ENCODE results near the gene CAMK2A. TPM values are rescaled to one million over a fixed set of nuclear protein-coding genes. Genes with fewer than 3 reads are reported as not detected.

The CAMK2A gene
- total RNA-seq, 1 donor from 2014 or later: not detected

DNA sequence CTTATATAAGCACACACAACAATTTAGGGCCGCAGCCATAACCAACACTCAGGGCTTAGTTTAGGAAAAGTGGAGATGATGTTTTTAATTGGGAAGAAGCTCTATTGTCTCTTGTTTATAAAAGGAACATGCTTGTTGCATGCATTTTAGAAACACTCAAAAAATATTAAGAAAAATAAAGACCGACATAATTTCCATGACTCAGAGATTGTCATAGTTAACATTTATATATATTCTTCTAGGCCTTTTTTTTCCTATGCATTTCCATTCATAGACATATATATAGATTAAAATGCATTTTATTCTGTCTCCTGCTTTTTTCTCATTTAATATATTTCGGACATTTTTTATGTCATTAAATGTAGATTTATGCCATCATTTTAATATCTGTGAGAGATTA, 26.7 kb upstream of the CAMK2A start:
- no peak overlapping the region for H3K4me3 Mint-ChIP-seq (ENCODE audit: unreplicated experiment)
- peaks cover 55% of the 10 kb centered on the region for H3K4me1 Mint-ChIP-seq (ENCODE audit: low read depth)
- TF ChIP-seq, protein P1, sequence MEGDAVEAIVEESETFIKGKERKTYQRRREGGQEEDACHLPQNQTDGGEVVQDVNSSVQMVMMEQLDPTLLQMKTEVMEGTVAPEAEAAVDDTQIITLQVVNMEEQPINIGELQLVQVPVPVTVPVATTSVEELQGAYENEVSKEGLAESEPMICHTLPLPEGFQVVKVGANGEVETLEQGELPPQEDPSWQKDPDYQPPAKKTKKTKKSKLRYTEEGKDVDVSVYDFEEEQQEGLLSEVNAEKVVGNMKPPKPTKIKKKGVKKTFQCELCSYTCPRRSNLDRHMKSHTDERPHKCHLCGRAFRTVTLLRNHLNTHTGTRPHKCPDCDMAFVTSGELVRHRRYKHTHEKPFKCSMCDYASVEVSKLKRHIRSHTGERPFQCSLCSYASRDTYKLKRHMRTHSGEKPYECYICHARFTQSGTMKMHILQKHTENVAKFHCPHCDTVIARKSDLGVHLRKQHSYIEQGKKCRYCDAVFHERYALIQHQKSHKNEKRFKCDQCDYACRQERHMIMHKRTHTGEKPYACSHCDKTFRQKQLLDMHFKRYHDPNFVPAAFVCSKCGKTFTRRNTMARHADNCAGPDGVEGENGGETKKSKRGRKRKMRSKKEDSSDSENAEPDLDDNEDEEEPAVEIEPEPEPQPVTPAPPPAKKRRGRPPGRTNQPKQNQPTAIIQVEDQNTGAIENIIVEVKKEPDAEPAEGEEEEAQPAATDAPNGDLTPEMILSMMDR (IDR thresholded peaks at IDR 0.05): no peak
- no peak for DNase-seq (ENCODE audit: low spot score)
- H3K27ac Mint-ChIP-seq (ENCODE audit: unreplicated experiment): peak overlapping the region; percentile 91
- H3K9me3 Mint-ChIP-seq (ENCODE audit: low read depth): no peaks in the 10 kb centered on the region
- H3K36me3 Mint-ChIP-seq (ENCODE audit: low read depth): no peaks in the 10 kb centered on the region
- no peaks in the 10 kb centered on the region for H3K27me3 Mint-ChIP-seq (ENCODE audit: low read depth)

DNA sequence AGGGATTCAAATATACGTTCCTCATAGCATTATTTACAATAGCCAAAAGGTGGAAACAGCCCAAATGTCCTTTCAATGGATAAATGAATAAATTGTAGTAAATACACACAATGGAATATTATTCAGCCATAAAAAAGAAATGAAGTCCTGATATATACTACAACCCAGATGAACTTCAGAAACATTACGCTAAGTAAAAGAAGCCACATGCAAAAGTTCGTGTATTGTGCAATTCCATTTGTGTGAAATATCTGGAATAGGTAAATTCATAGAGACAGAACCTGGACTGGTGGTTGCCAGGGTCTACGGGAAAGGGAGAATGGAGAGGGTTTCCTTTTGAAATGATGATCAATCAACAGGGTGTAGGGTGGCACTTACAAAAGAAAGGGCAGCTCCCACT, 25.7 kb upstream of the CAMK2A start:
- Mint-ChIP-seq H3K4me1 (ENCODE audit: low read depth) (peaks cover 51% of the 10 kb centered on the region), H3K27me3 (ENCODE audit: low read depth) (no peaks in the 10 kb centered on the region), H3K4me3 (ENCODE audit: unreplicated experiment) (no peak overlapping the region), H3K27ac (ENCODE audit: unreplicated experiment) (no peak overlapping the region), H3K36me3 (ENCODE audit: low read depth) (no peaks in the 10 kb centered on the region), H3K9me3 (ENCODE audit: low read depth) (no peaks in the 10 kb centered on the region)
- TF ChIP-seq, protein P1 (IDR thresholded peaks at IDR 0.05): no peak
- DNase-seq (ENCODE audit: low spot score): no peak

DNA sequence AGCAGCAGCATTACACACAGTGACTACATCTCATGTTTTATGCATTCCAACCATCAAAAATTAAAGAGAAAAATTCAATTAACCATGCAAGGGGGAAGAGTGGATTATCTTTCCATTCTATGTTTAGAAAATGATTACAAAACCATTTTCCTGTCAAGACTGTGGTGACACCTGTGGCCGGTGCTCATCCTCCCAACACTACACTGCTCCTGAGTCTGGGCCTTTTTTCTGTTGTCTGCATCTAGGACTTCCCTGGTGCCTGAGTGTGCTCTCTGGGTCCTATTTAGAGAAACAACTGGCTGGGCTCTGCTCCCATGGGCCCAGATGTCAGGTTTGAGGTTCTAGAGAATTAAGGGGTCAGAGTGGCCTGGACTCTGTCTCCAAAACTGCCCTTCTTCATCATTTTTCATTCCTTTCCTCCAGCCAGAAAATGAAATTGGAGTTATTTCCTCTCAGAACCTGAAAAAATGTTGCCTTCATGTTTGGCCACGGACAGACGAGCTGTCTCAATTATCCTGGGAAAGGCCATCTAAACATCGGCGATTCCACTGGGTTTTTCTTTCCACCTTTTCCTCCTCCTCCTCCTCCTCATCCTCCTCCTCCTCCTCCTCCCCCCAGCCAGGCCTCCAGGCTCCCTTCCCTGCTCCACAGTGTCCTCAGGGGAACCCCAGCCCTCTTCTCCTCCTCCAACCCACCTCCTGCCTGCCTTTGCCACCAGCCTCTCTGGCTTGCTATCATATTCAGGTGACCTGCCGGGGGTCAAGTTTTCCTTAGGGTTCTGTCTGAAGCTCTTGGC, 24.5 kb upstream of the CAMK2A start:
- H3K27ac Mint-ChIP-seq (ENCODE audit: unreplicated experiment): peak overlapping the region; percentile 24
- H3K4me3 Mint-ChIP-seq (ENCODE audit: unreplicated experiment): no peak overlapping the region
- no peaks in the 10 kb centered on the region for H3K36me3 Mint-ChIP-seq (ENCODE audit: low read depth)
- no peaks in the 10 kb centered on the region for H3K9me3 Mint-ChIP-seq (ENCODE audit: low read depth)
- peak; percentile 37 for DNase-seq (ENCODE audit: low spot score)
- H3K4me1 Mint-ChIP-seq (ENCODE audit: low read depth): peaks cover 39% of the 10 kb centered on the region
- no peaks in the 10 kb centered on the region for H3K27me3 Mint-ChIP-seq (ENCODE audit: low read depth)
- TF ChIP-seq, protein P1 (IDR thresholded peaks at IDR 0.05): no peak

DNA sequence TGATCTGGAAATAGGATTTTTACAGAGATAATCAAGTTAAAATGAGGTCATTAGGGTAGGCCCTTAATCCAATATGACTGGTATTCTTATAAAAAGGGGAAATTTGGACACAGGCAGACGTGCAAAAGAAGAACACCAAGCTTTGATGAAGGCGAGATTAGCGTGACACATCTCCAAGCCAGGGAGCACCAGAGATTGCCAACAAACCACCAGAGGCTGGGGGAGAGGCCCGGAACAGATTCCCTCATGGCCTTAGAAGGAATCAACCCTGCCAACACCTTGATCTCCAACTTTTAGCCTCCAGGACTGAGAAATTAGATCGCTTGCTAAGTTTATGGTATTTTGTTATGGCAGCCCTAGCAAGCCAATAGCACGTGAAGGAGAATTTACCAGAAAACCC, 23.9 kb upstream of the CAMK2A start:
- TF ChIP-seq, protein P1 (IDR thresholded peaks at IDR 0.05): no peak
- DNase-seq (ENCODE audit: low spot score): no peak
- Mint-ChIP-seq H3K27ac (ENCODE audit: unreplicated experiment) (no peak overlapping the region), H3K9me3 (ENCODE audit: low read depth) (no peaks in the 10 kb centered on the region), H3K27me3 (ENCODE audit: low read depth) (no peaks in the 10 kb centered on the region), H3K4me3 (ENCODE audit: unreplicated experiment) (no peak overlapping the region), H3K36me3 (ENCODE audit: low read depth) (no peaks in the 10 kb centered on the region), H3K4me1 (ENCODE audit: low read depth) (peaks cover 33% of the 10 kb centered on the region)

DNA sequence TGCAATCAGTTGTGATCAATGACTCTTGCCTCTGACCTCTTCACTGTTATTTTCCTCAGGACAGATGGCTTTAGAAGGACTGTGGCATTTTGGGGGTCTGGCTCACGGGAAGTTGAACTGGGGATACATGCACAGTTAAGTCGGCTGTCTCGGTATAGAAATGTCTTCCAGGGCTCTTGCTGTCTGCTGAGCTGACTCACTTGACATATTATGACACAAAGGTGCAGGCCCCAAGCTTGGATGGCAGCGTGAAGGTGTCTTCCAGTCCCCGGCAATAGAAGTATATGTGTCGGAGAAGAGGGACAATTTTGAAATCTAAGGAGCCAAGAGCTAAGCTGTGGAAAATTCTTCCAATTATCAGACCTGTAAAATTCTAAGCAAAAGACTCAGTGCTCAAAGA, 22.9 kb upstream of the CAMK2A start:
- Mint-ChIP-seq H3K4me3 (ENCODE audit: unreplicated experiment) (no peak overlapping the region), H3K36me3 (ENCODE audit: low read depth) (no peaks in the 10 kb centered on the region), H3K27me3 (ENCODE audit: low read depth) (no peaks in the 10 kb centered on the region), H3K9me3 (ENCODE audit: low read depth) (no peaks in the 10 kb centered on the region), H3K4me1 (ENCODE audit: low read depth) (peaks cover 23% of the 10 kb centered on the region), H3K27ac (ENCODE audit: unreplicated experiment) (no peak overlapping the region)
- DNase-seq (ENCODE audit: low spot score): no peak
- TF ChIP-seq, protein P1 (IDR thresholded peaks at IDR 0.05): no peak

All from chondrocyte (in vitro differentiated cells).